ENCODE measurements around the gene FHIP2A. TPM values are rescaled to one million over a fixed set of nuclear protein-coding genes. Genes with fewer than 3 reads are reported as not detected.

Gene FHIP2A
- total and polyA plus RNA-seq, 3 donors from 2014 or later: 30.3 to 44.8 (median 39.8) TPM

DNA sequence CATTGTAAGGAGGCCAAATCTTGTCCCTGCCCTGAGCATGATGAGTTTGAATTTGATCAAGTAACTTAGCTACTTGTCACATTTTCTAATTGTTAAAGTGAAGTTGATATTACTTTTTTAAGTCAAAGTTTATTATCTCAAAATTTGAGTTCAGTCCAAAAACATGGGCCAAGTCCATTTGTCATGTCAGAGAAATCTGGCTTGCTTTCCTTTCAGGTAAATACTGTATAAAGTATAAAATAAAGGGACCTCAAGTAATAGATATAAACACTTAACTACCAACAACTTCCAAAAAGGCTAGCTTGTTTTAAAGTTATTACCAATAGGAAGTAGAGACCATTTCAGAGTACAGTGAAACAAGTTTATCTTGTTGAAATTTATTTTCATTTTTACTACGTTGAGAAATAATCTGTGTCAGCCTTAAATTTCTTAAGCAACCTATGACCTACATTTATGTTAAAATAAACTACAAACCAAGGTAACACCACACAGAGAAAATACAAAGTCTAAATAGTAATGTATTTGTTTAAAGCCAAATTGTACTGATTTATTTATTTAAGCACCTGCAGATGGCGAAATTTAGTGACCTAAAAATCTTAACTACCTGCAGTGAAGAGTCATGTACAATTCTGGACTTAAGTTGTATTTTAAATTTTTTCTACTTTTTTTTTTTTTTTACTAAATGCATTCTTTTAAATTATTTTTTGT, 36.5 kb downstream of the FHIP2A start:
- Histone ChIP-seq H3K27me3 (no peaks in the 10 kb centered on the region), H3K4me1 (no peaks in the 10 kb centered on the region), H3K4me3 (no peak overlapping the region), H3K9me3 (no peaks in the 10 kb centered on the region), H3K36me3 (ENCODE audit: low read depth, missing control alignments) (no peaks in the 10 kb centered on the region), H3K27ac (no peak overlapping the region)
- intact Hi-C loops (cut with DNase I; ENCODE audit: low total_unique reads): no loop called here
- 55 to 69% methylated on average over 2 of the region's 2 CpGs for WGBS, 2 donors
- TF ChIP-seq, protein P1, sequence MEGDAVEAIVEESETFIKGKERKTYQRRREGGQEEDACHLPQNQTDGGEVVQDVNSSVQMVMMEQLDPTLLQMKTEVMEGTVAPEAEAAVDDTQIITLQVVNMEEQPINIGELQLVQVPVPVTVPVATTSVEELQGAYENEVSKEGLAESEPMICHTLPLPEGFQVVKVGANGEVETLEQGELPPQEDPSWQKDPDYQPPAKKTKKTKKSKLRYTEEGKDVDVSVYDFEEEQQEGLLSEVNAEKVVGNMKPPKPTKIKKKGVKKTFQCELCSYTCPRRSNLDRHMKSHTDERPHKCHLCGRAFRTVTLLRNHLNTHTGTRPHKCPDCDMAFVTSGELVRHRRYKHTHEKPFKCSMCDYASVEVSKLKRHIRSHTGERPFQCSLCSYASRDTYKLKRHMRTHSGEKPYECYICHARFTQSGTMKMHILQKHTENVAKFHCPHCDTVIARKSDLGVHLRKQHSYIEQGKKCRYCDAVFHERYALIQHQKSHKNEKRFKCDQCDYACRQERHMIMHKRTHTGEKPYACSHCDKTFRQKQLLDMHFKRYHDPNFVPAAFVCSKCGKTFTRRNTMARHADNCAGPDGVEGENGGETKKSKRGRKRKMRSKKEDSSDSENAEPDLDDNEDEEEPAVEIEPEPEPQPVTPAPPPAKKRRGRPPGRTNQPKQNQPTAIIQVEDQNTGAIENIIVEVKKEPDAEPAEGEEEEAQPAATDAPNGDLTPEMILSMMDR (IDR thresholded peaks at IDR 0.05): no peak
- TF ChIP-seq POLR2A (IDR thresholded peaks at IDR 0.05): no peak
- DNase-seq: no peak

DNA sequence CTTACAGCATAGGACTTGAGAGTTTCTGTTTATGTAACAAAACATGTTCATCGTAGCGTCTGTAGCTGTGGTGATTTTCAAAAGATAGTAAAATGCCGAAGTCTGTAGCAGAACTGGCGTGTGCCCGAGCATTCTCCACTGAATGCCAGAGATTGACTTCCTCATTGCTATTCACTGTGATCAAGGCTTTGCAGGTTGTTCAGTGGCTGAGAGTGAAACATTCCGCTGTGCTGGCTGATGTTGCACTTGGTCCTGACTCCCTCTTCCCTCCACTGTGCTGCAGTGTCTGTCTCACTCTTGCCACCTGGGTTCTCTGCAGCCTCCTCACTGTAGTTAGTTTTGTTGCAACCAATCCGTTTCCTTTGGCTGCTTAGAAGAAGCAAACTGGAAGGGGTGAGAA, 37.6 kb downstream of the FHIP2A start:
- no peaks in the 10 kb centered on the region for H3K36me3 ChIP-seq (ENCODE audit: low read depth, missing control alignments)
- H3K27me3 ChIP-seq: no peaks in the 10 kb centered on the region
- TF ChIP-seq, protein P1 (IDR thresholded peaks at IDR 0.05): no peak
- TF ChIP-seq POLR2A (IDR thresholded peaks at IDR 0.05): no peak
- no peaks in the 10 kb centered on the region for H3K4me1 ChIP-seq
- no peaks in the 10 kb centered on the region for H3K9me3 ChIP-seq
- WGBS, 2 donors: 66 to 77% methylated on average over 7 of the region's 7 CpGs
- intact Hi-C loops (cut with DNase I; ENCODE audit: low total_unique reads): no loop called here
- no peak overlapping the region for H3K4me3 ChIP-seq
- H3K27ac ChIP-seq: no peak overlapping the region
- DNase-seq: peak; percentile 50

DNA sequence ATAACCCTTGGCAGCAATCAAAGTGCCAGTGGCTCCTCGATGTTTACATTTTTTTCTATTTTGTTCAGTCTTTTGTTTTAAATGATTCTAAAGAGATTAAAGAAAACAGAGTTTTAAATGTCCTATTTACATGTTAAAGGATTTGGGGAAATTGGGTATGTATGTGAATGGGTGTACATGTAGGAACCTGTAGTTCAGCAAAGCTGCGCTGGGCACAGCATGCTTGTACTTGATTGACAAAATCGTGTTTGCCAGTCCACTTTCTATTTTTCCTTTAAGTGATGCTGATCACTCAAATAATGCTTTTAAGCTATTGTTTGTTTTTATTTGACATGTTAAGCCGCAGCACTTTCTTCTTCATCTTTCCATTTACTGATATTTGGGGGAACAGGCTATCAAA, 40.9 kb downstream of the FHIP2A start:
- Histone ChIP-seq H3K36me3 (ENCODE audit: low read depth, missing control alignments) (no peaks in the 10 kb centered on the region), H3K9me3 (no peaks in the 10 kb centered on the region), H3K4me3 (no peak overlapping the region), H3K4me1 (no peaks in the 10 kb centered on the region), H3K27ac (no peak overlapping the region), H3K27me3 (no peaks in the 10 kb centered on the region)
- intact Hi-C loops (cut with DNase I; ENCODE audit: low total_unique reads): no loop called here
- no peak for DNase-seq
- WGBS, 2 donors: 89 to 92% methylated on average over 4 of the region's 4 CpGs
- TF ChIP-seq, protein P1 (IDR thresholded peaks at IDR 0.05): no peak
- no peak for TF ChIP-seq POLR2A (IDR thresholded peaks at IDR 0.05)

DNA sequence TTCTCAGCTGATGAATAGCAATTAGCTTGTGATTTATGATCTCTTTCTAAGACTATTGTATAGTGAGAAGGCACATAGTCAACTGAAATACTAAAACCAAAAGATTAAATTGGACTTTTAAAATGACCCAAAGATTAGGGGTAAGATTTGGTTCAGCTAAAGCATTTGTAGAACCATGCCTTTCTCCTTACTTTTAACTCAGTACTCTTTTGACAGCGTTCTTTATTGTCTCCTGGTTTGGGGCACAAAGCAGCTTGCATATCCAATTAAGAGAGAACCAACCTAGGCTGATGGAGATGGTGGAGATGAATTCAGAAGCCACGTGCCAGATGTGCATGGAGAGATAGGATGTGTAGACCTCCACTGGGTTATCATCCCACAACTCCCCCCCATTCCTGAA, 45.8 kb downstream of the FHIP2A start:
- H3K4me1 ChIP-seq: no peaks in the 10 kb centered on the region
- no peak overlapping the region for H3K4me3 ChIP-seq
- H3K9me3 ChIP-seq: no peaks in the 10 kb centered on the region
- 85 to 93% methylated on average over 2 of the region's 2 CpGs for WGBS, 2 donors
- intact Hi-C loops (cut with DNase I; ENCODE audit: low total_unique reads): no loop called here
- TF ChIP-seq, protein P1 (IDR thresholded peaks at IDR 0.05): no peak
- TF ChIP-seq POLR2A (IDR thresholded peaks at IDR 0.05): no peak
- H3K36me3 ChIP-seq (ENCODE audit: low read depth, missing control alignments): no peaks in the 10 kb centered on the region
- H3K27ac ChIP-seq: no peak overlapping the region
- DNase-seq: no peak
- H3K27me3 ChIP-seq: no peaks in the 10 kb centered on the region

All from testis (tissue), 3 donors.